Activated CD8-positive, alpha-beta memory T cell treated with anti-CD3 and anti-CD28 coated beads for 36 hours (primary cell): ENCODE results near the gene TPRG1L. TPM values are rescaled to one million over a fixed set of nuclear protein-coding genes. Genes with fewer than 3 reads are reported as not detected.

Experiments used
- total RNA-seq, 2 experiments: library from RNA; stranded (reverse); gene quantifications; one replicate each; pipeline ENCODE4 v1.2.3, GENCODE V29; 2021

Gene TPRG1L
- total RNA-seq, 2 experiments from 2014 or later, result 14.2 to 15.0 TPM

Other genes starting within 250 kb of the TPRG1L start
- gene ARHGEF16, start 170.3 kb upstream of the TPRG1L start, total RNA-seq, result under 1 TPM in 1 of 2 experiments, not detected in 1; 0.21 TPM
- gene MEGF6, start 13.5 kb upstream of the TPRG1L start, total RNA-seq, result 1 to 10 TPM; 1.3 to 1.6 TPM
- 10 to 100 TPM; 31.3 to 35.6 TPM for gene WRAP73, start 25.1 kb downstream of the TPRG1L start, total RNA-seq
- gene TP73, start 27.5 kb downstream of the TPRG1L start, total RNA-seq, result under 1 TPM; 0.84 to 0.95 TPM
- not detected for gene CCDC27, start 127.4 kb downstream of the TPRG1L start, total RNA-seq
- 1 to 10 TPM in 1 of 2 experiments, under 1 TPM in 1; 0.99 to 1.7 TPM for gene SMIM1, start 147.7 kb downstream of the TPRG1L start, total RNA-seq
- 10 to 100 TPM; 43.0 to 45.6 TPM for gene LRRC47, start 171.5 kb downstream of the TPRG1L start, total RNA-seq
- 10 to 100 TPM; 36.6 to 41.6 TPM for gene CEP104, start 232.2 kb downstream of the TPRG1L start, total RNA-seq
- 10 to 100 TPM; 12.2 to 13.6 TPM for gene DFFB, start 232.5 kb downstream of the TPRG1L start, total RNA-seq